Endometrial microvascular endothelial cells (primary cell): ENCODE results near the gene ARX. TPM values are rescaled to one million over a fixed set of nuclear protein-coding genes. Genes with fewer than 3 reads are reported as not detected.

Source experiments
- in situ Hi-C: cut with HindIII; loops from 2 replicates; pipeline ENCODE4 v1.10.0; 2017; ENCODE audit warnings: low sequenced_read_pairs, low pct_unique_long_range_greater_than_20kb; ENCODE audit errors: inconsistent ontology term
- total RNA-seq: library from RNA; depleted of rRNA; stranded (reverse); fragments of >200 nt; gene quantifications from one replicate; pipeline ENCODE4 v1.2.3, GENCODE V29; 2015; ENCODE audit errors: inconsistent ontology term

Gene ARX
- total RNA-seq, 1 donor from 2014 or later, result not detected

DNA sequence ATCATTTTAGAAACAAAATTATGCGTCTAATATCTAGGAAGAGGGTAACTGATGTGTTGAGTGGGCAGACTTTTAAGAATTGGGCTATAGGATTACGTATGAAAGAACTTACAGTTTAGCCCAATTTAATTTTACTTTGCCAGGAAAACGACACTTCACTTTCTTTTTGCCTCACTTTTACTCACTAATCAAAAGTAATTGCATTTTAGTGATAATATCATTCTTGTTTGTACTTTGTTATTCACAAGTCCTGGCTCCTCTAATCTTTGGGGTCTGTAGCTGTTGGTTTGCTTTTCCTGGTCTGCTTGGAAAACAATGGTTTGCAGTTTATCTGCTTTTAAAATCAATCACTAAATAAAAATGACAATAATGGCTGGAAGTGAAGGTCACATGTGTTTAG, 2.9 kb upstream of the ARX start:
- in situ Hi-C loops, result no loop called here

DNA sequence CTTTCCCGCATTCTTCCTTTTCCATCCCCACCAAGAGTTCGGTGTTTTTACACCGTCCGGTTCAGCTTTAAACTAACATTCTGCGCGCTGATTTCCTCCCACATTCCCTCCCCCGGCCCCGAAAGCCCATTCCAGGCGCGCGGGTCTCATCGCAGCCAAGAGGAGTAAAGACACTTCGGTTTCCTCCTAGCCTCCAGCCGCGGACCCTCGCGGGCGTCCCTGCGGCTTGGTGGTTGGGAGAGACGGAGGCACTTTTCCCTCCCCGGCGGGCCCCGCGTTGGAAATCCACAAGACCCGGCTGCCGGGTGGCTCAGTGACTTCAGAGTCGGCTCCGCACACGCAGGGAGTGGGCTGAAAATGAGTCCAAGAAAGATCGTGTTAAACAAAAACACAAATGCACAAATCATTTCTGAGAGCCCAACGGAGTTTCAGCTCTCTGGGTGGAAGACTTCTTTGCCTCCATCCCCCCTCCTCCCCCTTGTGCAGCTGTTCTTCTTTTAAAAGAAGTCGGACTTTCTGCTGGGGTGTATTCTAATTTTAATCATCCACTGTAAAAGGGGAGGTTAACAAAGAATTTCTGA, 2.0 kb upstream of the ARX start:
- in situ Hi-C loops, result no loop called here

DNA sequence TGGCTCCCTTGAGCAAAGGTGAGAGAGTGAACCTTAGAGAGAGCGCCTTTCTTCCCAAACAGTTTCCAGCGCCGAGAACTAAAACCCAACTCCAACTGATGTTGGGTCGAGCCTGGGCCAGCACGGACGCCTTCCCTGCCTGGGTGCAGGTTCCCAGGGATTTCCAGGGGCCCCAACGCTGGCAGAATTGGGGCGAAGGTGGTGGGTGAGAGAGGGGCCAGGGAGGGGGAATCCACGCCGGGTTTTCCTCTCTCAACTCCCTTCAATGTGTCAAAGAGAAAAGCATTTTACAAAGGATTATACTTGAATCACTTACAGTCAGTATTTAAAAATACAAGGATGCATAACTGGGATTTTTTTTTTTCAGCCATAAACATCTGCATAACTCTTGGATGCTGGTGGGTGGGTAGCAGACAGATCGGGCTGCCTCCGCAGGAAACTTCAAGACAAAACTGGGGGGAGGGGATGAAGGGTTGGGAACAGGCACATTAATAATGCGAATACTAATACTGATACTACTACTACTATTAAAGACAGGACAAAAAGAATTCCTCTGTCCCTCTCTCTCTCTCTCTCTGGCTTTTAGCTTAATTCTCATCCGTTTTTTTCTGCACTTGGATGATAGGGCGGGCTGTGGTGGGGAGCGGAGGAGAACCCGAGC, 1.3 kb upstream of the ARX start:
- in situ Hi-C loops, result no loop called here

DNA sequence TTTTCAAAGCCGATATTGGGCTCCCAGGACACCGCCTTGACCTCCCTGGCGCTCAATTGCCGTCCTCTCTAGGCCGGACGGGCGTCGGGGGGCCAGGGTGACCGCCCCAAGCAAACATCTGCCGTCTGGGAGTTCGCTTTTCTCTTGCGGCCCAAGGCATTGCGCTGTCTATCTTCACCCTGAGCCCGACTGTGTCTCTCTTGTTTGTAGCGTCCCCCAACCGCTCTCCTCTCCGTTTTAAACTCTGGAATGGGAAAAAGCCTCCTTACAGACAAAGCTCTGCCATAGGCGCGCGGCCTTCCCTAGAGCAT, 551 bp upstream of the ARX start:
- in situ Hi-C loops, result no loop called here

DNA sequence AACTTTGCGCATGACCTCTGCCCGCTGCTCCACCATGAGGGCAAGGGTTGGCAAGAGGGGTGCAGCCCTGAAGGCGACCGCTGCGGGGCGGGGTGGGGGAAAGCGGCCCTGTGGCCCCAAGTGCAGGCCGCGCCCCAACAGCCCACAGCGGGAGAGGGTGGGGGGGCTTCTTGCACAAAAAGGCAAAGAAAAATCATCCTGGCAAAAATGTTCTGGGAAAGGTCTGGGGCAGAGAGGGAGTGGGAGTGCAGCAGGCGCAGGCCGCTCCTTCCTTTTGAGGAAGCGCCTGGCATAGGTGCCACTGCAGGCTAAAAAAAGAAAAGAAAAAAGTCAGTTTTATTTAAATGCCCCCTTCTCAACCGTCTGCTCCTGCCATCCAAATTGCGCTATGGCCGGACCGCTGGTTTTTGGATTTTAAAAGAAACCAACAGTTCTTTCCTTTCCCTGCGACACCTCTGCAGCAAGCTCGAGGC, 1.4 kb downstream of the ARX start:
- in situ Hi-C loops, result no loop called here

DNA sequence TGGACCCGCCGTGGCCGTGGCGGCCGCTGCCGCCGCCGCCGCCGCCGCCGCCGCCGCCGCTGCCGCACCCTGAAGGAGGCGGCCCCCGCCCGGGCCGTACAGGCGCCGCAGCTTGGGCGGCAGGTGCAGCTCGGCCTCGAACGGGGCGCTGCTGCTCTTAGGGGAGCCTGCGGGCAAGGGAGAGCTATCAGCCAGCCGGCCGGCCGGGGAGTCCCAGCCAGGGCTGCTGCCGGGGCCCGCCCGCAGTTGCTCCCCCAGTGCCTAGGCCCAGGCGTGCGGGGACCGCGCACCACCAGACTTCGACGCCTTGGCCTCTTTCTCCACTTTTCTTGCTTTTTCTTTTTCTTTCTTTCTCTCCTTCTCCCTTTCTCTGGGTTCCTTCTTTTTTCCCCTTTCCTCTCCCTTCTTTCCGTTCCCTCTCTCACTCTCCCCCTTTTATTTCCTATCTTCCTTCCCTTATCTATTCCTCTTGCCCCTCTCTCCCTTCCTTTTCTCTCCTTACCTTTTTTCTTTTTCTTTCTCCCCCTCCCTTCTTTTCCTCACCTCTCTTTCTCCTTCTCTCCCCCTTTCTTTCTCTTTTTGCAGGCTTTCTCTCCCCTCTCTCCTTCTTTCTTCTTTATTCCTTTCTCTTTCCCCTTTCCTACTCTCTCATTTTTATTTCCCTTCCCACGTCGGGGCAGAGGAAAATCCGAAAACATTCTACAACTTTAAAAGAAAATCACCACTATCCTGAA, 2.0 kb downstream of the ARX start:
- in situ Hi-C loops, result no loop called here

DNA sequence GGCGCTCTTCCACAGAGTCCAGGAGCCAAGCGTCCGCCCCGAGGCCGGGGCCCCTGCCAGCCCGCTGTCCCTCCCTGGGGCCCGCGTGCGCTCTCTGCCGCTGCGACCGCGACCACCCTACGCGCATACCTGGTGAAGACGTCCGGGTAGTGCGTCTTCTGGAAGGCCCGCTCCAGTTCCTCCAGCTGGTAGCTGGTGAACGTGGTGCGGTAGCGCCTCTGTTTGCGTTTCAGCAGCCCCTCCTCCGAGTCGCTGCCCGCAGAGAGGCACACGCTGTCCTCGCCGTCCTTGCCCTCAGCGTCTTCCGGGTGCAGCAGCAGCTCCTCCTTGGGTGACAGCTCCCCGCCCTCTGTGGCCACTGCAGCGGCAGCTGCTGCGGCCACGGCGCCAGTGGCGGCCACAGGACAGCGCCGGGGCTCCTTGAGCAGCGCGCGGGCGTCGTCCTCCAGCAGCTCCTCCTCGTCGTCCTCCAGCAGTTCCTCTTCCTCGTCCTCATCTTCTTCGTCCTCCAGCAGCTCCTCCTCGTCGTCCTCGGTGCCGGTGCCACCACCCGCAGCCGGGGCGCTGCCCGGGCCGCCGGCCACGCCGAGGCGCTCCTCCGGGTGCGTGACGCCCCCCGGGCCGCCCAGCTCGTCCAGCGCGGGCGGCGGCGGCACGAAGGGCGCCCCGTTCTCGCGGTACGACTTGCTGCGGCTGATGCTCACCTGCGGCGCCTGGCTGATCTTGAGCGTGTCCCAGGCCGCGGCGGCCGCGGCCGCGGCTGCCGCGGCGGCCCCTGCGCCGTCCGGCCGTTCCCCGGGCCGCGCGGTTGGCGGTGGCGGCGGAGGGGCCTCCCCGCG, 2.8 kb downstream of the ARX start:
- in situ Hi-C loops, result no loop called here

DNA sequence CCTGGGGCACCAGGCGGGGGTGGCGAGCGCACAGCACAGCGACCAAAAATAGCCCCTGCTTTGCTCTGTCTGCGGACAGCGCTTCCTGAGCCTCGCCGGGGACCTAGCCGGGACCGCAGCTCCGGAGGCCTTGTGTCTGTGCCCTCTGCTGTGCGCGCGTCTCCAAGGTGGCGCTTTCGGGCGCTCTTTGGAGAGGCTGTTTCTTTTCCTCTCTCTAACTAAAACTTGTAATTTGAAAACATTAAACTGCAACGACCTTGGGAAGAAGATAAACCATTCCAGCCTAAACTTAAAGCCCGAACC, 3.4 kb downstream of the ARX start:
- in situ Hi-C loops, result no loop called here

DNA sequence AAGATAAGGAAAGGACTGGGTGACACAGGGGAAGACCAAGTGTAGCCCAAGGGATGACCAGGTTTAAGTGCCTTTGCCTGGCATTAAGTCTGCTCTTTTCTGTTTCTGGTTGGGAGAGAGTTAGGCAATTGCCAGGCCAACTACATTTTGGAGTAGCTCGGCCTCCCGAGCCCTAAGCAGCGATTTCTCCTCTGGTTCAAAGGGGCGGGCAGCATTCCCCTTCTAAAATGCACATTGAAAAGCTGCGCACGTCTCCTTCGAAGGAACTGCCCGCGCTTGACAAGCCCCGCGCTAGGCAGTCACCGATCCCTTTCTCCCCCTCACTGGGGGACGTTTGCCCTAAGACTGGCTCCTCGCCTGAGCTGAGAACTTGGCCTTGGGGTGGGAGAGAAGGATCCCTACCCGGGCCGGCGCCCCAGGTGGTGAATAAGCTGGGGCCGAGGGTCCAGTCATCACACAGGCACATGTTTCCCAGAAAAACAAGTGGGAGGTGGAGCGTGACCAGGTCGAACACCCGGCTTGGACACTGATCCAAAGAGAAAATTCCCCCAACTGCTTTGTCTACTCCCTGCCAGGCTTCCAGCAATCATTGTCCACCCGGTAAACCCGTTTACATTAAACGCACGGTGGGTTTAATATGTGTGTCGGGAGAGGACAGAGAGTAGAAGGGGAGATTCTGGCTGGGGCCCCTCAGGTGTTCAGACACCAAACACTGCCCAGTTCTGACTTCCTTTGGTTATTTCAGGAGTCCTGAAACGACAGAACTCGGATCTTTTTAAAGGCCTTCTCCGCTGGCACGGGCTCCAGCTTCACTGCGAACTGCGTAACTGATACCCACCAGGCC, 4.0 kb downstream of the ARX start:
- in situ Hi-C loops, result no loop called here

DNA sequence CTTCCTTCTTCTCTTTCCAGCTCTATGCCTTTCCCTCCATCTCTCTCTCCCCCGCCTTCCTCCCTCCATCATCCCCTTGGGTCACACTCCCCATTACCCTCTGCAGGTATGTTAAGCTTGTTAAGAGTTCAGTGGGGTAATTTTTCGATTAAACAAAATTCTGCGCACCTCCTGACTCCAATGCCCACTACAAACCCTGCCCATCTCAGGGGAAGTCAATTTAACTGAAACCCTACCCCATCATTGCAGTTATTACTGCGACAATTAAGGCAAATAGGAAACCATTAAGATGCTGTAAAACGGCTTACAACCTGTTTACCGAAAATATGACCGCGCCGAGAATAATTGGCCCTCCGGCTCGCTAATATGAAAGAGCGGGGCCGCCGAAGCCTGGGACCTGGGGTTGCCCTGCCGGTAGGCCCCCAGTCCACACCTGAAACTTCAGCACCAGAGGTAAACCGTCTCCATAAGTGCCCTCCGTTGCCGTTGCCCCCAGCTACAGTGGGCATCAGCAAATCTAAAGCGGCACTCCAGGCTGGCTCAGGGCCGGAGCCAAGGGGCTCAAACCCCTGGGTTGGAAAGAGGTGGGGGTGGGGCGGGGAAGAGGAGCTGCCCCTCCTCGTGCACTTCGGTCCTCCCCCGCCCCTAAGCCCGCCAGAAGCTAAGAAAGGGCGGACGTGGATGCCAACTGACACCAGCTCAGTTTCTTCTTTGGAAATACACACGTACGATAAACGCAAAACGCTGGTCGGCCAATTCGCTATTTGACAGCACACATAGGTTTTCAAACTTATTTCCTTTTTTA, 4.8 kb downstream of the ARX start:
- in situ Hi-C loops, result no loop called here

DNA sequence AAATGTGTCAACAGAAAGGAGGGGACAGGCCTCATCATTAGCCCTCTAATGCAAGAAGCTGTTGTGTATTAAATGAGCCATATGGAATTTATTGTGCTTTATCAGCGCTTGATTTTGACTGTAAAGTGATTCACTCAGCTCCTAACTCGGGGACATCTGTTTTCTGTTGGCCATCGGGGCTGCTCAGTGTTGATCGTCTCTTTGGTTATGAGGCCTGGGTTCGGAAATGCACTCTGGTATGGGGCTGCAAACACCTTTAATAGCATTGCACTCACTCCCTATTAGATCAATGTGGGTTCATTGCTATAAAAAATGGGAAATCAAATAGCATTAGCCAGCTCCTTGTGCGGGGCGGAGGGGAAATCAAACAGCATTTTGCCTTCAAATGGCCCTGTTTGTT, 6.4 kb downstream of the ARX start:
- in situ Hi-C loops, result no loop called here

DNA sequence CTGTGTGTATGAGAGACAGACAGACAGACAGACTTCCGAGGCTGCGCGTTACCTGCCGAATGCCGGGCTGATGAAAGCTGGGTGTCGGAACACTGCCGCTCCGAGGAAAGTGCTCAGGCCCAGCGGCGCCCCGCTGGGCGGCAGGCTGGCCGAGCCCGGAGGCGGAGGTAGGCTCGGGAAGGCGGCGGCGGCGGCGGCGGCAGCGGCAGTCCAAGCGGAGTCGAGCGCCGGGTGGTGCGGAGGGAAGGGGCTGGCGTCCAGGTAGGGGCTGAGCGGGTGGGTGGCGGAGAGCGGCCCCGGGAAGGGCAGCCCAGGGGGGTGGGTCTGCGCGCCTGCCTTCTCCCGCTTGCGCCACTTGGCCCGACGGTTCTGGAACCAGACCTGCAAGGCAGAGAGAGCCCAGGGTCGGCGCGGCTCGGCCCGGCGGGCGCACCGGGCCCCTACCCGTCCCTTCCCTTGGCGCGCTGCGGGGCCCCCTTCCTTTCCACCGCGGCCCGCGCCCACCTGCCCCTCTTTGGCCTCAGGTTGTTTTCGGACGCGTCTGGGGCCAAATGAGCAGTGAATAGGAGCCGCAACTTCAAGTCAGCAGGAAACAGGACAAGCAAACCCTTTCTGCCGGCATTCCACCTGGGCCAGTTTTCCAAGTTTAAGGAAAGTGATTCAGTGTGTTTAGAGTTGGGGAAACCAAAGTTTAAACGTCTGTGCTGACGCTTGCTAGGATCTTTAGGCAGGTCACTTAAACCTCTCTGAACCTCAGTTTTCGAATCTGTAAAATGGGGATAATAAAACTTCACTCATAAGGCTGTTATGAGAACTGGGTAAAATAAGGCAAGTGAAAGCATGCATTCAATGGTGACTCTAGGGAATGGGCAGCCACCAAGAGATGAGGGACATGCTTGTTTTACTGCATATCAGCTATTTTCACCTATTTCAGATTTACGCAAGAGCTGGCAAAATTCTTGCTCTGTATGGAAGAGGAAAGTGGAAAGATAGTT, 8.4 kb downstream of the ARX start:
- in situ Hi-C loops, result no loop called here

DNA sequence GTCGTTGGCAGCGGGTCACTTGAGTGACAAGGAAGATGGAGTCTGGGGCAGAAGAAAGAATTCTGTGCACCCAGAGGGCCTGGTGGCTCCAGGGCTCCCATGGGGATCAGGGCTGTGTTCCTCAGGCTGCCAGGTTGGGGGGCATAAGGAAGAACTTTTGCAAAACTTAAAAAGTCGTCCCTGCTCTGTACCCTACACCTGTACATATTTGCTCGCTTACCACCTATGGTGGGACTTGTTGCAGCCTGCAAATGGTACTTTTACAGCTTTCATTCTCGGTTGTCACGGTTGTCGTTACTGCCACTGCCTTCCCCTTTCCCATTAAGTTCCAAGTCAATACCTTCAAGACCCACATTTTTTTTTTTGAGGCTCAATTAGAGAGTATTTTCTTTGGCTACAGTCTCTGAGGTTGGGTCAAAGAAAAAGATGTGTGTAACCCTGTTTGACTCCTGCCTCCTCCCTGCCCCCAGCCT, 9.1 kb downstream of the ARX start:
- in situ Hi-C loops, result no loop called here

DNA sequence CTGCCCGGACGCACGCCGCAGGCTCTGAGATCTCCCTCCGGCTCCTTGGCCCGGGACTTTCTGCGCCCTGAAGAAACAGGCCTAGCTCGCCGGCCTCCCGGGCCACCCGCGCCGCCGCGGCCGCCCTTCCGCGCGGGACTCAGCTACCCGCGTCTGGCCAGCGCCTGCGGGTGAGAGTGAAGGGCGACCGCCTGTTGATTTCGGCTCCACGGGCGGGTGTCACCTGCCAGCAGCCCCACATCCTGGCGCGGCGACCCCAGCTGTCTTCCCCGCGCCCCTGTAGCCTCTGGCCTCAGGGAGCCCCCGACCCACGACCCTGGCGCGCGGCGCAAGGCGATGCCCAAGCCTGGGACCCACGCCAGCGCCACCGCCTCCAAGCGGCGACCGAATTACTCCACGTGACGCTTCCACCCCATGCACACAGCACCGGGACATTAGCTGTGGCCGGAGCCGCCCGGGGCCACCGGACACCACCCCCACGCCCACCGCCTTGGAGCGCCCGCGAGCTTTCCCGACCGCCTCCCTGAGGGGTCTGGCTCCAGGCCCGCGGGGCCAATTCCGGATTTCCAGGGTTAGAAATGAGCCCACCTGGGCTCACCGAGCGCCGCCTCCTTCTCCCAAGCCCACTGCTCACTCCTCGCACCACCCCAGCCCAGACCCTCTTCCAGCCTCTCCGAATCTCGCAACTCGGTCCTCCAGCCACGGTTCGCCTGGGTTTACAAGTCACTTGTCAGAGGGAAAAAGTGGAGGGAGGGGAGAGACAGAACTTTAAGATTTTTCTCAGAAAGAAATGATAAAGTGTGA, 10.2 kb downstream of the ARX start:
- in situ Hi-C loops, result no loop called here

DNA sequence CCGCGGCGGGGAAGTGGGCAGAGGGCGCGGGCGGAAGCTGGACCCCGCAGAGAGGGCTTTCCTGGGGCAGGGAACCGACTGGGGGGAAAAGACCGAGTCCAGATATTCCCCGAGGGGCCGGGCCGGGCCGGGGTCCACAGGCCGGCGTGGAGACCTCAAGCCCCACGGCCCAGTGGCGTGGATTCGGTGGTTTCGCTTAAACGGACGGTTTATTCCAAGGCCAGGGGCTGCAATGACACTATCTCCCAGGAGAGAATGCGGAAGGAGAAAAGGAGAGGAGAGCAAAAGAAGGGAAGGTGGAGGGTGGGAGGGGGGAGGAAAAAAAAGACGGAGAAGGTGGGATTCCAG, 10.8 kb downstream of the ARX start:
- in situ Hi-C loops, result no loop called here

DNA sequence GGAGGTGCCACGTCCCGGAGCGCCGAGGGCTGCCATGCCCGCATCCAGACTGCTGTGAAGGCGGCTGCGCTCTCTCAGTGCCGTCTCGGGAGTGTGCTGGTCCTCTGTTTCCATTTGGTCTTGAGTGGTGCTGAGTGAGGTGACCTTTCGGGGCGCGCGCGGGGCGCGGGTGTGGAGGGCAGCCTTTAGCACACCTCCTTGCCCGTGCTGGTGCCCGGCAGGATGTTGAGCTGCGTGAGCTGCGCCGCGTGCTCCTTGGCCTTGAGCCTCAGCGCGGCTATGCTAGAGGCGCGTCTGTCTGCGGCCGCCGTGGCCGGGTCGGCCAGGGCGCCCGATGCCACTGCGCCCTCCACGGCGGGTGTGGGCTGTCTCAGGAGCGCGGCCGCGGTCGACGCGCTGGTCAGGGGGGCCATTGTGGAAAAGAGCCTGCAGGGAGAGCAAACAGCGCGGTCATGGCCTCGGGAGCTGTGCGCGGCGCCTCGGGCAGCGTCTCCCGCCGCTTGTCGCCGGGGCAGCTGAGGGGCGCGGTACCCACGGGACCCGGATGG, 11.2 kb downstream of the ARX start:
- in situ Hi-C loops, result no loop called here
